Measurements from ENCODE around the gene CCDC7.
"Not testable (repeated sequence)": the region's sequence is repeated elsewhere in the genome, so short reads cannot be mapped to it uniquely, and the experiment has no call there.

GRCh38 chr10:32754900-32755299 lies 309.0 kb downstream of the CCDC7 start:
- TF ChIP-seq POU6F1 (CRISPR knock-in tag; IDR thresholded peaks at IDR 0.05; ENCODE audit: borderline replicate concordance, low read depth); PPARA (CRISPR knock-in tag; IDR thresholded peaks at IDR 0.05; ENCODE audit: borderline replicate concordance); PATZ1 (CRISPR knock-in tag; IDR thresholded peaks at IDR 0.05; ENCODE audit: borderline replicate concordance); ZNF8 (CRISPR knock-in tag; IDR thresholded peaks at IDR 0.05): not testable (repeated sequence)
